CMK (cell line): ENCODE results near the gene MYO1C.
A peak's percentile ranks its signal among the peaks of the same experiment; 100 is the strongest.
"Not testable (repeated sequence)": the region's sequence is repeated elsewhere in the genome, so short reads cannot be mapped to it uniquely, and the experiment has no call there.

Experiments
- DNase-seq: peaks from one replicate; pipeline ENCODE4 v3.0.0-alpha.2; 2010; ENCODE audit warnings: low read depth

Gene MYO1C, protein sequence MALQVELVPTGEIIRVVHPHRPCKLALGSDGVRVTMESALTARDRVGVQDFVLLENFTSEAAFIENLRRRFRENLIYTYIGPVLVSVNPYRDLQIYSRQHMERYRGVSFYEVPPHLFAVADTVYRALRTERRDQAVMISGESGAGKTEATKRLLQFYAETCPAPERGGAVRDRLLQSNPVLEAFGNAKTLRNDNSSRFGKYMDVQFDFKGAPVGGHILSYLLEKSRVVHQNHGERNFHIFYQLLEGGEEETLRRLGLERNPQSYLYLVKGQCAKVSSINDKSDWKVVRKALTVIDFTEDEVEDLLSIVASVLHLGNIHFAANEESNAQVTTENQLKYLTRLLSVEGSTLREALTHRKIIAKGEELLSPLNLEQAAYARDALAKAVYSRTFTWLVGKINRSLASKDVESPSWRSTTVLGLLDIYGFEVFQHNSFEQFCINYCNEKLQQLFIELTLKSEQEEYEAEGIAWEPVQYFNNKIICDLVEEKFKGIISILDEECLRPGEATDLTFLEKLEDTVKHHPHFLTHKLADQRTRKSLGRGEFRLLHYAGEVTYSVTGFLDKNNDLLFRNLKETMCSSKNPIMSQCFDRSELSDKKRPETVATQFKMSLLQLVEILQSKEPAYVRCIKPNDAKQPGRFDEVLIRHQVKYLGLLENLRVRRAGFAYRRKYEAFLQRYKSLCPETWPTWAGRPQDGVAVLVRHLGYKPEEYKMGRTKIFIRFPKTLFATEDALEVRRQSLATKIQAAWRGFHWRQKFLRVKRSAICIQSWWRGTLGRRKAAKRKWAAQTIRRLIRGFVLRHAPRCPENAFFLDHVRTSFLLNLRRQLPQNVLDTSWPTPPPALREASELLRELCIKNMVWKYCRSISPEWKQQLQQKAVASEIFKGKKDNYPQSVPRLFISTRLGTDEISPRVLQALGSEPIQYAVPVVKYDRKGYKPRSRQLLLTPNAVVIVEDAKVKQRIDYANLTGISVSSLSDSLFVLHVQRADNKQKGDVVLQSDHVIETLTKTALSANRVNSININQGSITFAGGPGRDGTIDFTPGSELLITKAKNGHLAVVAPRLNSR

DNA sequence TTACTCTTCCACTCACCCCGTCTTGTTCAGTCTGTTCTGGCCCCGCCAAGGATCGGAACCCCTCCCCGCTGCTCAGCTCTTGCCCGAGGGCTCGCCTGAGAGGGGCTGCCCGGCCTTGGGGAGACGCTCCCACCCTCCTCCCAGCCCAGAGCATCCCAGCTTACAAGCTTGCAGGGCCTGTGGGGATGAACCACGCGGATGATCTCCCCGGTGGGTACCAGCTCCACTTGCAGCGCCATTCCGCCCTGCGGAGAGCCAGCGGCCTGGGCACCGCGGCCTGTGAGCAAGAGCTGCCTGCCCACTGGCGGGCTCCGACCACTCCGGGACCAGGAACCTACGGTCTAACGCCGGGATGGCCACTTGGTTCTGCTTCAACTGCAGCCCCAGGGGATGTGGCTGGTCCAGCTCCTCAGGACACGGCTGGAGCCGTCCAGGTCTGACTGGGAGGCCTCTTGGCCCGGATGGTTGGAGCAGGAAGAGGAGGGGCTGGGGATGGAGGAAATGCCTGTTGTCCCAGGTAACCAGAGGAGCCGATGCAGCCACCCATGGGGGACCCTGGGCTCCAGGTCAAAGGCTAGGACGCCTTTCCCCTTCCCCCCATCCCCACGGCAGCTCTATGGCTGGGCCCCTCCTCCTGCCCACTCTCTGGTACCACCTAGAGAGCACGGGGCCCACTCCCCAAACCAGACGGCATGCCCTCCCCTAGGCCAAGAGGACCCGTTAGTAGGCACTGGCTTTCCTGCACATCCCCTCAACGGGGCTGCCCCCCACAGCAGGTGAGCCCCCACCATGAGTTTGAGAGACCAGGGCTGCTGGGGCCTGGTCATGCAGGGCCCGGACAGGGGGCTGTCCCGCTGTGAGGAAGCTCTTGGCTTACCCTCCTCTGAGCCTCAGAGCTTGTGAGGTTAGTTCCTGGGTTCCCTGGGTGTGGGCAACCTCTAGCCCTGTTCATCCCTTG lies at the start of gene MYO1C:
Gene MYO1C, minus strand, starts transcription at position 438 of the 958 bp plus-strand sequence. Its CDS starts 199 bp downstream, at position 239.
- no peak for DNase-seq

DNA sequence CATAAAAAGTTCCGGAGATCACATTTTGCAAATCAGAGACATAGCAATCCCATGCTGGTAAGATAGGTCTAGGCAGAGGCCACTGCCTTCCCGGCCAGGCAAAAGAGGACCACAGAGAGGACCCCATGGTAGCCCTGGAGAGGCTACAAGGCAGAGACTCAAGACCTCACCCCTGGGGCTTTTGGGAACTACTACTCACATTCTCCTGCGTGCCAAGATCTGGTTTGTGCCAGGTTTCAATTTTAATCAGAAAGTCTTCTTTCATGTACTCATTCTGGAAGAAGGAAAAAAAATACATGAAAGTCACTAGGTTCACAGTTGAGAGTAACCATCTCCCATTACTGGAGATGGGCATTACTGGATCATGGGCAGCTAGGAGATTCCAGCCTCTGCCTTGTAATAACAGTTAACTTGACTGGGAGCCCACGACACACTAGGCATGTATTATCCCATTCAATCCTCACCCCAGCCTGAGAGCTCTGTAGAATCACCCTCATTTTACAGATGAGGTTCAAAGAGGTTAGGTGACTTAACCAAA lies 49.0 kb upstream of the MYO1C start:
- no peak for DNase-seq

DNA sequence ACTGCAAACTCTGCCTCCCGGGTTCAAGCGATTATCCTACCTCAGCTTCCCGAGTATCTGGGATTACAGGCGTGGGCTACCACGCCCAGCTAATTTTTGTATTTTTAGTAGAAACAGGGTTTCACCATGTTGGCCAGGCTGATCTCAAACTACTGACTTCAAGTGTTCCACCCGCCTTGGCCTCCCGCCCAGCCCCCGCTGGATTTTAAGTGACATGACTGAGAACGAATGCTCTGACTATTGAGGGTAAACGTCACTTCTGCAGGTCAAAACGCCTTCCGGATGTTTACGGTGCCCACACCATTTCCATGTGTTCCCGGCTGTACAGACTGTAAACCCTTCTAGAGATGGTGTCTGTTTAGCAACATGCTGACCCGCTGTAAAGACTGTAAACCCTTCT lies 47.3 kb upstream of the MYO1C start:
- DNase-seq, result no peak

DNA sequence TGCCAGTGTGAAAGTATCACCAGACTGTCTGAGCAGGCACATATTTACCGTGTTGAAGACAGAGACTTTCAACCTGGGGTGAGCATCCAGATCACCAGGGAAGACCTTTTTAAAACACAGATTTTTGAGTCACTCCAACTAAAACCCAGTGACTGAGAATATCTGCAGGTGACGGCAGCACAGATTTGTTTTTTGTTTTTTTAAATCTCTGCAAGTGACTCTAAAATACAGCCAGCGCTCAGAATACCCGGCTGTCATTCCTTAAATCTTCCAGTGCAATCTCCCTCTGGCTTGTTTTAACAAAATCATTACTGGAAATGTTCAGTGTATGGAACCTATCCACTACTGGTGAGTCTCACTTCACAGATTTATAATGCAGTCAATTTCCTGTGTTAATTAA lies 43.3 kb upstream of the MYO1C start:
- no peak for DNase-seq

DNA sequence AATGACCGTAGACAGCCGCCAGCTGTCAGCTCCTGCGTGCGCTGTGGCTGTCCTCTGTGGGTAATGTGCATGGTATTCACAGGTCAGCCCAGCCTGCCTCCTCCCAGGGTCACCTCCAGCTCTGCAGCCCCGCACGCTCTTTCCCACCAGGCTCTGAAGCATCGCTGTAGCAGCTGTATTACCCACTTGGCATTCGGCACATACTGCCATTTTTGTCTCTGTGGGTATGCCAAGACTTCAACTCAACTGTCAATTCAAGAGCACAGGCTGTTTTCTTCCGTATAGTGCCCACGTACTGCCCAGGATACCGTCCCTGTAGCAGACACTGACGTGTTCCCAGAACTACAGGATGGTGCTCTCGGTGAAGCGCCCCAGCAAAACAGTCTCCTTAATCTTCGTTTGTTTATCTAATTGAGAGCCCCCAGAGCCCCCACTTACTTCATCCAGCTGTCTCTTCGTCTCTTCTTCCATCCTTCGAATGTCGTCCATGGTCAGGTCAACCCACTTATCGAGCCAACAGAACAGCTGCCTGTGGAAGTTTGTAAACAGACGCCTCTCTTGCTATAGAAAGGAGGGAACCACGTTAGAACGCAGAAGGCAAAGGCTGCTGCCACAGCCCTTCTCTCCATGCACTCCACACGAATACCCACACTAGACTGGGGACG lies 41.3 kb upstream of the MYO1C start:
- DNase-seq, result no peak

DNA sequence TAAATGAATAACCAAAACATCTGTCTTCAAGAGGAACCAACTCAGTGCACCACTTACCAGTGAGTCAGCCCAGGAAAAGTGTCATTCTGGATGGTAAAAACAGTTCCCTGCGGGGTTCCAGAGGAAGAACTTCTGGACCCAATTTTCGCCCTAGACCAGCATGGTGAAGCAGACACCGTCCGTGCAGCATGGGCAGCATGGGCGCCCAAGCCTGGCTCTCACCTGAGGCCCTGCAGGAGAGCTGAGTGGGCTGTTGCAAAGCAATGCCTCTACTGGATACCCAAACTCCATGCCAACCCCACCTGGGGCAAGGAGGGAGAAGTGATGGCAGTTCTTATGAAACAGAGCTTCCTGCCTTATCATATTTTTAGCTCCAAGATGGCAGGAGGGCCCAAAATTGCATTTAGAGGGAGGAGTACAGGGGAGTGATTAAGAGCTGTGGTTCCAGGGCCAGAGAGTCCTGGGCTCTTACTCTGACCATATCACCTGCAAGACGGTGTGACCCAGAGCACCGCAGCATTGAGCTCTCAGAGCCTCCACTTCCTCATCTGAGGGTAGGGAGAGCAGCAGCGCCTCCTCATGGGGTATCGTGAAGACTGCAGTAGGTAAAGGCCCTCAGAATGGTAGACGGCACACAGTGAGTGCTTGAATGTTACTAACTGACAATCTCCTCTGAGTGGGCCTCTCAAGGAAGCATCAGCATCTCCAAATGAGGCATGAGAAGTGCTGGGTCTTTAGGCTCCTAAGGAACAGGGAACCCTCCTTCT lies 40.5 kb upstream of the MYO1C start:
- no peak for DNase-seq

DNA sequence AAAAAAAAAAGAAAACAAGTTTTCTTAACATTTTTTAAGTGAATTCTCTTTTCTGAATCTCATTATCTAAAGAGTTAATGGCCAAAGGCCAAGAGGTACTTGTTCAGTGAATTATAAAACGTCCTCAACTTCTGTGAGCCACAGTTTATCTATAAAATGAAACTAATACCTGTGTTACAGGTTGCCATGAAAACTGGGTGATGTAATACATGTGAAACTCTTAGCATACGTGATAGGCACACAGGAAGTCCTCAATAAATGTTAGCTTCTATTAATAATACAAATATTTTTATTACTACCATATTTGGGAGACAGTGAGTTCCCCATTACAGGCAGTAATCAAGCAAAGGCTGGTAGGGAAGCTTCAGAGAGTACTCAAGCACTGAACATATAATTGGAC lies 37.4 kb upstream of the MYO1C start:
- DNase-seq, result no peak

DNA sequence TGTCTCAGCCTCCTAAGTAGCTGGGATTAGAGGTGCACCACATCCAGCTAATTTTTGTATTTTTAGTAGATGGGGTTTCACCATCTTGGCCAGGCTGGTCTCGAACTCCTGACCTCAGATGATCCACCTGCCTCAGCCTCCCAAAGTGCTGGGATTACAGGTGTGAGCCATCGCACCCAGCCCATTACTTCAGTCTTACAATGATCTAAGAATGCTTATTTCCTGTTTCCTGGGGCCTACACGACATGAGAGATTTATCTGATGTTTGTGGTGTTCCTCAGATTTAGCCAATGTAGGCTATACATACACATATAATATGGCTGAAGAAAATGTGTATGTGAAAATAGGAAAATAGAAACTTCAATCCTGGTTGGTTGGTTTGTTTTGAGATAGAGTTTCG lies 34.4 kb upstream of the MYO1C start:
- DNase-seq, result not testable (repeated sequence)

DNA sequence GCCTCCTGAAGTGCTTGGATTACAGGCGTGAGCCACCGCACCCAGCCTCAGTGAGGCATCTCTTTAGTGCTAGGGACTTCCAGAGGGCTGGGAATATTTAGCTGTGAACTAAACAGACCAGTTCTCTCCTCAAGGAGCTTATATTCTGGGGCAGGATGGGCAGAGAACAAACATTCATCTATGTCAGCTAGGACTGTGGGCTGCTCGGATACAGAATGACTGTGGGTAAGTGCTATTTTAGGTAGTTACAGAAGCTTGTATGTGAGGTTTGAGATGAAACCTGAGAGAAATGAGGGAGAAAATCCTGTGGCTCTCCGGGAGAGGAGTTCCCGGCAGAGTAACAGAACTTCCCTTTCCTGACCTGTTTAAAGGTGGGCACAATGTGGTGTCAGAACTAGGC lies 30.1 kb upstream of the MYO1C start:
- DNase-seq, result no peak

DNA sequence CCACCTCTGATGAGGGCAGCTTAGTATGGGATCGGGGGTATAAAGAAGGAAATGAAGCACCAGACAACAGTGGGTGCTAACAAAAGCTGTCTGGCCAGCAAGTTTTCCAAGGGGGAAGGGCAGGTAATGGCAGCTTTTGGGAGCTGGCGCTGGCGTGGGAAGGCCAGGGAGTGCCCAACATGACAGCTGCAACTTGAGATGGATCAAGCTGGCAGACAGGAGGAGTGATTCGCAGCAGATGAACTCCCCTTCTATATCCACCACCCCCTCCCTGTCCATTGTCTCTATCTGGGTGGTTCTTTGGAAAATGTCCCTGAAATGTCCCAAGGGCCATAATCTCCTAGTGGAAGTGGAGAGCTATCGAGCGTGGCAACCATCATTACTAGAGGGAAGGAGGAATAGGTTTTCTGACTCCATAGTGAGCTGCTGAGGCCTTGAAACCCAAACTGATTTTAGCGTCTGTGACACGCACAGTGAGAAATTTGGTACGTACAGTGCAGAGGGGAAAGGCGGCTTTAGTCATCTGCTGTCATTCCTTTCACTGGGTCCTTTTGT lies 28.7 kb upstream of the MYO1C start:
- no peak for DNase-seq

DNA sequence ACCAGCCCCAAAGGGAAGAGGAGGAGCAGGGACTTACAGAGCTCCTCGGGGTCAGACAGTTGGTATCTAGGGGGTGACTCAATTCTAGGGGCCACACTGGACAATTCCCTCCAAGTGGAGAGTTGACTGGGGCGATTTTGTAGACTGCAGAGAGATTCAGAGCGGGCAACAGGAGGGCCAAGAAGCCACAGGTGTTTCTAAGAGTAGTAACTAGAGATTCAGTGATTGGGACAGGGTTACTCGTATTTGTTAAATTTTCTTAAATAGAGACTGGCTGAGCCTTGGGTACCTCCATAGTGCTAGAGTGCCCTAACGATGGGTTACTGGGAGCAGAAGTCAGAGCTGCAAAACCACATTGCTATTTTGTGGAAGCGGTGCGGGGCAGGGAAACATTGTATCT lies 27.2 kb upstream of the MYO1C start:
- no peak for DNase-seq

DNA sequence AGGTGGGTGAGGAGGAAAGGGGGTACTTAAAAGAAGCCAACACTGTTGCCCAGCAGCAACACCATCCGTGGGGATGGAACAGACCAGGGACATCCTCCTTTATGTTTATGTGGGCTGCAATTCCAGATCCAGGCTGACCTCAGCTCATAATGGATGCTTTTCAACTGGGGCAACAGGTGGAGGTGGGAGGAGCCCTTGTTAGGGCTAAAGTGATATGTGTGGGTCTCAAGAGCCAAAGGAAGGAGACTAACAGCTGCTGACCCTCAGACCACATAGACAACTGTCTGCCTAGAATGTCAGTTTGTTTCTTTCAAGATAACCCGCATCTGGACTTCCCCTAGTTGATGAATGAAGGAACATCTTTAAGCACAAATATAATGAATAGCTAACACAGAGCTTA lies 25.9 kb upstream of the MYO1C start:
- no peak for DNase-seq

DNA sequence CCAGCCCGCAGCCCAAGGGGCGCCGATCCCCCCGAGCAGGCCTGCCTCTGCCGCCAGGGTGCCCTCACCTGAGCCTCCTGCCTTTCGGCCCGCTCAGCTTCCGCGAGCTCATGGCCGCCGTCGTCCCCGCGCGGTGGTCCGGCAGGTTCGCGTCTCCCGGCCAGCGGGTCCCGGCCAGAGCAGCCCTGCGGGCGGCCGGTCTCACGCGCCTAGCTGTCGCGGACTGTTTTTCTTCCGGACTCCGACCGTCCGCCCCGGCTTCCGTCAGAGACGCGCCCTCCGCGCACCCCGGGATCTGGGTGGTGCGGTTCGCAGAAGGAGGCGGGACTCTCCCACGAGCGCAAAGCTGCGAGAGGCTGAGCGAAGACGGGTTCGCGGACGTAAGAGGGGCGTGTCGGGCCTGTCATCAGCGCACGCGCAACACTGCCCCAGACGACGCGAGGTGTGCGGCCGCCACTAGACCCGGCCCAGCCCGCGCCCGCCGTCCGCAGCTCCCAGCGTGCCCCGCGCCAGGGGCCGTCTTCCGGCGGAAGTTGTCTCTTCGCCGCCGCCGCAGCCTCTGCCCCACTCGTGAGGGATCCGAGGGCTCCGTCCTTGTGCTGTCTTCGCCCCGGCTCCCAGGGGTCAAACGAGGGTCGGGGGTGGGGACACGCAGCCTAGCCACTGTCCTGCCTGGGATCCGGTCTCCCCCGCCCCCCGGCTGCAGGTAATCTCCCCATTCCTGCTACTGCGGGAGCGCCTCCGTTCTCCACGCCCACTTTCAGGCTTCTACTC lies 24.1 kb upstream of the MYO1C start, which contains the start of gene INPP5K:
Gene INPP5K, minus strand, starts transcription at position 225 of the 774 bp plus-strand sequence. Its CDS starts 113 bp downstream, at position 112.
- peak; percentile 86 for DNase-seq

DNA sequence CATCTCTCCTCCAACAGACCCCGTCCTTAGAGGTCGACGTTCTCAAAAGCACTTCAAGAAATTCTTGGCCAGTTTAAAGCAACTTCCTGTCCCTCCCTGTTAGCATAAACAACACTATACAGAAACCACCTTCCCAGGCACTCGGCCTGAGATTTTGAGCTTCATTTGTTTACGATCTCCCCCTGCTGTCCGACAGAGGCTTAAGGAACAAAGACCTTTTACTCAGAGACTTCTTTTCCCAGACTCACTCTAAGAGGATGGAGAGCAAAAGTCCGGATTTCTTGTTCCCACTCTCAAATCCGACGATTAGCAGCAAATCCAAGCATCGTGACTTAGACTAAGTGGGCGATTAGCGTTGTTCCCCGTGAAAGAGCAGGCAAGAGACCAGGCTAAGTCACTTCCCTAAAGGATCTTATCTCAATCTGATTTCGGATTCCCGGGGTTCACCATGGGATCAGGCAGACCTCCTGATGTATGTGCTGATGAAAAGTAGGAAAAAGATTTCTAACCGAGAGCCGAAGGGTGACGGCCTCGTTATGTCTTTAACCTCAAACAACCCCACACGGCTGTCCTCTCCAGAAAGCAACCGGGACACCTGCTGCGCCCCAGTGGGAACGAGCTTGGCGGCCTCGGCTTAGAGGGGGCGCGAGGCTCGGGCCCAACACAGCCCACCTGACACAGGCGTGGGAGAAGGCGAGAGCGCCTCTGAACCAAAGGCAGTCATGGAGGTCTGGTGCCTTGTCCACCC lies 23.3 kb upstream of the MYO1C start:
- no peak for DNase-seq

DNA sequence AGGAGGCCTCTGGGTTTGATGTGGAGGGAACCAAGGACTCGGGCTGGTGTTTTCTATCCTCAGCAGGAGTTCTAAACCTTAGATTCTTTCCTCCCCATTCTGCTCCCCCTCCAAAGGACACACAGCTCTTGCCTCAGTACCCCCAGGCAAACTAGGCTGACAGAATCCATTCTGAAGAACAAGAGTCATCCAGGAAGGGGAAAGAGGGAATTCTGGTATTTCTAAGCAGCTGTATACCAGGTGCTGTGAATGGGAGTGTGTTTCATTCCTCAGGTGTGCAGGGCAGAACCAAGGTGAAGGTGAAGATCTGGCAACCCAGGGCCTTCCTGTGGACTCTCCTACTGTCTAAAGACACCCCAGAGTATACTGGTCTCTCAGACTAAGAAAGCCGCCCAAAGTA lies 19.9 kb upstream of the MYO1C start:
- DNase-seq, result no peak

DNA sequence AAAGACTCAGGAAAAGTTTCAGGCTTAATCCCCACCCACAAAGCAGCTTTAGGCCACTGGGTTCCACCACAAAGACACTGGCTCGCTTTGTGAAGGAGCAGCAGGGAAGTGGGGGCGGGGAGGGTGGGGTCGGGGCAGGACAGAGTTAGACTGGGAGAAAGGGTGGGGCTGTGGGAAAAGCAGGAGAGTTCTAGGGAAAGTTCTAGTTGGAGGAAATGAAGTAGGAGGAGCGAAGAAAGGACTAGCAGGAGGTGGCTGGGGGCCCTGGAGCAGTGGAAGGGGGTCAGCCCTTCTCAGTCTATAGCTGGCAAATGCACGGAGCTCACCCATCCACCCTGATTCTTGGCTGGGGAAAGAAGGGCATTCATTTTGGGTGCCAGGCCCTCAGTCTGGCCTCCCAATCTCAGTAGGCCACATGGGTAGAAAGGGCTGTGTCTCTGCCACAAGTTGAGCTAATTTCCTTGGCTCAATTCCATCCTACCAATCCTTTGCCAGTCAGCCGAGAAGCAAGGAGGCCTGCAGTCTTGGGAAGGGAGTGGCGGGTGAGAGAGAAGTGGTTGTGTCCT lies 19.4 kb upstream of the MYO1C start:
- no peak for DNase-seq

DNA sequence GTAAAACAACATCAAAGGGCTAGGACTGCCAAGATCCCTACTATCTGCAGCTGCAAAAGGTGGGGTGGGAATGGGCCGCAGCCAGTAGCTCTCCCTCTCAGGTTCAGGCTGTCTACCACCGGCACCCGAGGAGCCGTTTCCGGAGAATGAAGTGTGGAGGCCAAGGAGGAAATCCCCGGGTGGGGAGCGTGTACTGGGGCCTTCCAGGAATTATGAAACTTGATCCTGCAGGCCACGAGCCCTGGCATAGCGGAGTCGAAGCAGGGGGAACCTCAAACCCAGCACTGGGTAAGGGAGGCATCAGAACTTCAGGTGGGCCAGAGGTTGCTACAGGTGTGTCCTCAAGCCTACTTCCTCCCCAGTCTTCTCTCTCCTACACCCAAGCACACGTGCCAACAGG lies 18.8 kb upstream of the MYO1C start:
- no peak for DNase-seq
